ENCODE data around the gene HSDL1. TPM values are rescaled to one million over a fixed set of nuclear protein-coding genes. Genes with fewer than 3 reads are reported as not detected.

Gene HSDL1
- total RNA-seq, 1 donor from 2014 or later: 36.4 TPM

GRCh38 chr16:84136331-84137125, 8.4 kb downstream of the HSDL1 start:
- Mint-ChIP-seq H3K4me3 (peak overlapping the region; percentile 53), H3K4me1 (ENCODE audit: unreplicated experiment) (peaks cover 51% of the 10 kb centered on the region), H3K9me3 (no peaks in the 10 kb centered on the region), H3K27me3 (no peaks in the 10 kb centered on the region), H3K36me3 (peaks cover 19% of the 10 kb centered on the region), H3K27ac (peak overlapping the region; percentile 67)
- TF ChIP-seq, protein P1, sequence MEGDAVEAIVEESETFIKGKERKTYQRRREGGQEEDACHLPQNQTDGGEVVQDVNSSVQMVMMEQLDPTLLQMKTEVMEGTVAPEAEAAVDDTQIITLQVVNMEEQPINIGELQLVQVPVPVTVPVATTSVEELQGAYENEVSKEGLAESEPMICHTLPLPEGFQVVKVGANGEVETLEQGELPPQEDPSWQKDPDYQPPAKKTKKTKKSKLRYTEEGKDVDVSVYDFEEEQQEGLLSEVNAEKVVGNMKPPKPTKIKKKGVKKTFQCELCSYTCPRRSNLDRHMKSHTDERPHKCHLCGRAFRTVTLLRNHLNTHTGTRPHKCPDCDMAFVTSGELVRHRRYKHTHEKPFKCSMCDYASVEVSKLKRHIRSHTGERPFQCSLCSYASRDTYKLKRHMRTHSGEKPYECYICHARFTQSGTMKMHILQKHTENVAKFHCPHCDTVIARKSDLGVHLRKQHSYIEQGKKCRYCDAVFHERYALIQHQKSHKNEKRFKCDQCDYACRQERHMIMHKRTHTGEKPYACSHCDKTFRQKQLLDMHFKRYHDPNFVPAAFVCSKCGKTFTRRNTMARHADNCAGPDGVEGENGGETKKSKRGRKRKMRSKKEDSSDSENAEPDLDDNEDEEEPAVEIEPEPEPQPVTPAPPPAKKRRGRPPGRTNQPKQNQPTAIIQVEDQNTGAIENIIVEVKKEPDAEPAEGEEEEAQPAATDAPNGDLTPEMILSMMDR (conservative IDR thresholded peaks at IDR 0.05): no peak
- DNase-seq (ENCODE audit: extremely low spot score, unreplicated experiment): no peak

DNA sequence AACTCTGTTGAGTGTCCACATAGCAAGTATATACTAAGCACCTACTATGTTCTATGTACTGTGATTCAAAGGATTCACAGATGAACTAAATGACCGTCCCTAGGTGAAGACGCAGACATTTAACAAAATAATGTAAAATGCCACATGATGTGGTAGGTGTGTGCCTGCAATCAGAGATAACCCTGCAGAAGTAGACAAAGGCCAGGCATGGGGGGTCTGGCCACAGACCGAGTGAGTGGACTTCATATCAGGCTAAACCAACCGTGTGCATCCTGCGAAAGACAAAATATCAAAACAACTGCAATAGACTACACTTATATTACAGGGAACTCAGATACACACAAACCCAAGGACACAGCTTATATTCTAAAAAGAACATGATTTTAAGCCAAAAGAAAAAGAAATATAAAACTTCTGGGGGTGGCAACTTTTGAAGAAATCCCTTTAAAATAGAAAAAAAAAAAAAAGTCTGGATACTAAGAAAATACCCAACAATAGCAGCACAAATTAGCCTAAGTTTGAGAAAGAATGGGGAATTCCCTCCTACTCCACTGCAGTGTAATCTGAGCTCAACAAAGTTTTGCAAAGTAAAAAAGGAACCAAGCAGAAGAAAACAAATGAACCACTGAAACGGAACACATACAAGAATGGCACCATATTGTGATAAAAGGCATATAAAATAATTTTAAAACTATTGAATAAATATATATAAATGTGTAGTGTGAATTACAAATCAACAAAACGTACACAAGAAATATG, 12.3 kb downstream of the HSDL1 start:
- Mint-ChIP-seq H3K4me1 (ENCODE audit: unreplicated experiment) (peaks cover 28% of the 10 kb centered on the region), H3K27me3 (no peaks in the 10 kb centered on the region), H3K4me3 (no peak overlapping the region), H3K27ac (no peak overlapping the region), H3K36me3 (peaks cover 21% of the 10 kb centered on the region), H3K9me3 (no peaks in the 10 kb centered on the region)
- DNase-seq (ENCODE audit: extremely low spot score, unreplicated experiment): no peak
- TF ChIP-seq, protein P1 (conservative IDR thresholded peaks at IDR 0.05): no peak

- TF ChIP-seq, protein P1 (conservative IDR thresholded peaks at IDR 0.05): no peak
- no peaks in the 10 kb centered on the region for H3K9me3 Mint-ChIP-seq
- no peak overlapping the region for H3K4me3 Mint-ChIP-seq
- peaks cover 20% of the 10 kb centered on the region for H3K36me3 Mint-ChIP-seq
- H3K27ac Mint-ChIP-seq: no peak overlapping the region
- peaks cover 16% of the 10 kb centered on the region for H3K4me1 Mint-ChIP-seq (ENCODE audit: unreplicated experiment)
- DNase-seq (ENCODE audit: extremely low spot score, unreplicated experiment): no peak
- no peaks in the 10 kb centered on the region for H3K27me3 Mint-ChIP-seq
These were observed 13.9 kb downstream of the HSDL1 start for GRCh38 chr16:84131117-84131516.

DNA sequence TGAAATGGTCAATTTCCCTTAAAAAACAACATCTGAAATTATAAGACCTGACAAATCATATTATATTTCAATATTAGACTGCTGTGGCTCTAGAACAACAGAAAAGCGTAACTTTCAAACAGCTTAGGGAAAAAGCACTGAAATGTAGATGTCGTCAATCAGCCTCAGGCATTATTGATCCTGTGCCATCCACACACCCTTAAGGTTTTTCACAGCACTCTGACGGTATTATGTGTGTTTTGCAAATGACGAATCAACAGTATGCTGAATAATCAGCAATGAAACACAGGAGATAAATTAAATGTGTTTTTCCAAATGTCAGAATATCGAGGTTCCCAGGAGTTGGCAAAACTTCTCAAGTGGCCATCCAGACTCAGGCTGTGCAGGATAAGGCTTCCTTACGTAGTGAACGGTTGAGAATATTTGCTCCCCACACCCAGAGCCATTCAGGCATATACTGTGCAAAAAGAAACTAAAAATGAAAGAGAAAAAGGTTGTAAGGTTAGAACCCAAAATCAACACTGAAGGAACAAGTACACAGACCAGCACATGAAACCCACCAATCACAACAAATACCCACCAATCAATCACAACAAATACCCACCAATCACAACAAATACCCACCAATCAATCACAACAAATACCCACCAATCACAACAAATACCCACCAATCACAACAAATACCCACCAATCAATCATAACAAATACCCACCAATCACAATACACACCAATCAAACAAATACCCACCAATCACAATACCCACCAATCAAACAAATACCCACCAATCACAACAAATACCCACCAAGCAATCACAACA, 20.5 kb downstream of the HSDL1 start:
- no peak overlapping the region for H3K4me3 Mint-ChIP-seq
- no peak for DNase-seq (ENCODE audit: extremely low spot score, unreplicated experiment)
- no peaks in the 10 kb centered on the region for H3K27me3 Mint-ChIP-seq
- no peak overlapping the region for H3K27ac Mint-ChIP-seq
- peaks cover 25% of the 10 kb centered on the region for H3K36me3 Mint-ChIP-seq
- H3K9me3 Mint-ChIP-seq: no peaks in the 10 kb centered on the region
- H3K4me1 Mint-ChIP-seq (ENCODE audit: unreplicated experiment): no peaks in the 10 kb centered on the region
- TF ChIP-seq, protein P1 (conservative IDR thresholded peaks at IDR 0.05): no peak

- no peaks in the 10 kb centered on the region for H3K9me3 Mint-ChIP-seq
- TF ChIP-seq, protein P1 (conservative IDR thresholded peaks at IDR 0.05): no peak
- peaks cover 4% of the 10 kb centered on the region for H3K4me1 Mint-ChIP-seq (ENCODE audit: unreplicated experiment)
- H3K27me3 Mint-ChIP-seq: no peaks in the 10 kb centered on the region
- H3K36me3 Mint-ChIP-seq: peaks cover 17% of the 10 kb centered on the region
- H3K4me3 Mint-ChIP-seq: no peak overlapping the region
- H3K27ac Mint-ChIP-seq: no peak overlapping the region
- no peak for DNase-seq (ENCODE audit: extremely low spot score, unreplicated experiment)
These were observed 24.0 kb downstream of the HSDL1 start for GRCh38 chr16:84121007-84121406.
